OCI-LY3 (cell line): Measurements from ENCODE around the gene TNFRSF4.

Experiments
- H2AFZ ChIP-seq: fragments of 200-600, 300-600 bp; shearing (Covaris generic); 2 replicates; pipeline ENCODE4 v1.6.0; 2014; ENCODE audit warnings: antibody characterized with exemption, low read depth, low read length
- H3K27ac ChIP-seq: fragments of 200-600, 300-600 bp; sonication (generic); 2 replicates; pipeline ENCODE4 v1.5.1; 2014; ENCODE audit warnings: mild to moderate bottlenecking, low read length, moderate library complexity, mixed read lengths
- H3K27me3 ChIP-seq: fragments of 200-600, 300-600 bp; sonication (generic); 2 replicates; pipeline ENCODE4 v1.6.1; 2014; ENCODE audit warnings: low read depth, low read length, mixed read lengths
- H3K36me3 ChIP-seq: fragments of 200-600, 300-600 bp; sonication (generic); replicated peaks from 2 replicates; pipeline ENCODE3; 2014; ENCODE audit warnings: low read depth, low read length, mixed read lengths
- H3K4me1 ChIP-seq: fragments of 300-600, 200-600 bp; sonication (generic); 2 replicates; pipeline ENCODE4 v1.6.1; 2014; ENCODE audit warnings: low read length, mixed read lengths
- H3K4me2 ChIP-seq: fragments of 200-600, 300-600 bp; sonication (generic); 2 replicates; pipeline ENCODE4 v1.6.1; 2014; ENCODE audit warnings: low read length, mixed read lengths
- H3K4me3 ChIP-seq: fragments of 300-600, 200-600 bp; sonication (generic); 2 replicates; pipeline ENCODE4 v1.5.1; 2014; ENCODE audit warnings: antibody characterized with exemption, mild to moderate bottlenecking, low read length, moderate library complexity
- H3K79me2 ChIP-seq: fragments of 300-600, 200-600 bp; shearing (Covaris generic); 2 replicates; pipeline ENCODE4 v1.6.1; 2014; ENCODE audit warnings: mild to moderate bottlenecking, low read length, mixed read lengths
- H3K9ac ChIP-seq: fragments of 300-600, 200-600 bp; shearing (Covaris generic); 2 replicates; pipeline ENCODE4 v1.6.0; 2014; ENCODE audit warnings: mild to moderate bottlenecking, low read length, moderate library complexity
- H3K9me3 ChIP-seq: fragments of 200-600, 300-600 bp; shearing (Covaris generic); 2 replicates; pipeline ENCODE4 v1.6.1; 2014; ENCODE audit warnings: low read length, mixed read lengths; ENCODE audit not compliant: insufficient read depth
- H4K20me1 ChIP-seq: fragments of 200-600, 300-600 bp; sonication (generic); 2 replicates; pipeline ENCODE4 v1.6.1; 2016; ENCODE audit warnings: low read length, mixed read lengths; ENCODE audit not compliant: insufficient read depth
- EZH2phosphoT487 ChIP-seq: fragments of 200-600 bp; shearing (Covaris generic); IDR thresholded peaks from 2 replicates; pipeline ENCODE4 v1.6.1; 2018; ENCODE audit warnings: antibody characterized with exemption, mixed run types, low read depth
- TF ChIP-seq, protein P1 (sequence below): fragments of 200-600, 300-600 bp; sonication (generic); IDR thresholded peaks from 2 replicates; pipeline ENCODE4 v1.5.1; 2014; ENCODE audit warnings: antibody characterized with exemption, low read length, low read depth

TNFRSF4 gene

DNA sequence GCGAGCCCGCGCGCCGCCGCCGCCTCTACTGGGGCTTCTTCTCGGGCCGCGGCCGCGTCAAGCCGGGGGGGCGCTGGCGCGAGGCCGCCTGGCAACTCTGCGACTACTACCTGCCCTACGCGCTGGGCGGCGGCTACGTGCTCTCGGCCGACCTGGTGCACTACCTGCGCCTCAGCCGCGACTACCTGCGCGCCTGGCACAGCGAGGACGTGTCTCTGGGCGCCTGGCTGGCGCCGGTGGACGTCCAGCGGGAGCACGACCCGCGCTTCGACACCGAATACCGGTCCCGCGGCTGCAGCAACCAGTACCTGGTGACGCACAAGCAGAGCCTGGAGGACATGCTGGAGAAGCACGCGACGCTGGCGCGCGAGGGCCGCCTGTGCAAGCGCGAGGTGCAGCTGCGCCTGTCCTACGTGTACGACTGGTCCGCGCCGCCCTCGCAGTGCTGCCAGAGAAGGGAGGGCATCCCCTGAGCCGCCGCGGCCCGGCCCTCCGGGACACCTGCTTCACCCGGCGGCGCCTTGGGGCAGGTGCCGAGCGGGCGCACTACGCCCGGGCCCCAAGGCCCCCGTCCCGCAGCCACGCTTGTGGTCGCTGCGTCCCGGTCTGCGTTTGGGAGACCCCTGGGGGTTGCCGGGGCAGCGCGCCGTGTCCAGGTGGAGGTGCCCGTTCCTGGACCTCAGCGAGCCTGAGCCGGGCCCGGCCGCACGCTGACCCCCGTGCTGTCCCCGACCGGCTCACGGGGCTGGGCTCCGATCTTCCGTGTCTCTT is 19.0 kb upstream of the TNFRSF4 start:
- Histone ChIP-seq H3K79me2 (peaks cover 60% of the 10 kb centered on the region), H3K27ac (no peak overlapping the region), H3K36me3 (peaks cover 34% of the 10 kb centered on the region), H3K4me2 (peak overlapping the region; percentile 59), H3K4me1 (peaks cover 16% of the 10 kb centered on the region), H3K4me3 (peak overlapping the region; percentile 71), H4K20me1 (peaks cover 10% of the 10 kb centered on the region; the same call in 1 of the 2 replicates), H3K9ac (no peak overlapping the region), H3K9me3 (no peaks in the 10 kb centered on the region), H3K27me3 (no peaks in the 10 kb centered on the region), H2AFZ (no peak overlapping the region)
- TF ChIP-seq EZH2phosphoT487, result no peak
- TF ChIP-seq, protein P1, sequence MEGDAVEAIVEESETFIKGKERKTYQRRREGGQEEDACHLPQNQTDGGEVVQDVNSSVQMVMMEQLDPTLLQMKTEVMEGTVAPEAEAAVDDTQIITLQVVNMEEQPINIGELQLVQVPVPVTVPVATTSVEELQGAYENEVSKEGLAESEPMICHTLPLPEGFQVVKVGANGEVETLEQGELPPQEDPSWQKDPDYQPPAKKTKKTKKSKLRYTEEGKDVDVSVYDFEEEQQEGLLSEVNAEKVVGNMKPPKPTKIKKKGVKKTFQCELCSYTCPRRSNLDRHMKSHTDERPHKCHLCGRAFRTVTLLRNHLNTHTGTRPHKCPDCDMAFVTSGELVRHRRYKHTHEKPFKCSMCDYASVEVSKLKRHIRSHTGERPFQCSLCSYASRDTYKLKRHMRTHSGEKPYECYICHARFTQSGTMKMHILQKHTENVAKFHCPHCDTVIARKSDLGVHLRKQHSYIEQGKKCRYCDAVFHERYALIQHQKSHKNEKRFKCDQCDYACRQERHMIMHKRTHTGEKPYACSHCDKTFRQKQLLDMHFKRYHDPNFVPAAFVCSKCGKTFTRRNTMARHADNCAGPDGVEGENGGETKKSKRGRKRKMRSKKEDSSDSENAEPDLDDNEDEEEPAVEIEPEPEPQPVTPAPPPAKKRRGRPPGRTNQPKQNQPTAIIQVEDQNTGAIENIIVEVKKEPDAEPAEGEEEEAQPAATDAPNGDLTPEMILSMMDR, result no peak

DNA sequence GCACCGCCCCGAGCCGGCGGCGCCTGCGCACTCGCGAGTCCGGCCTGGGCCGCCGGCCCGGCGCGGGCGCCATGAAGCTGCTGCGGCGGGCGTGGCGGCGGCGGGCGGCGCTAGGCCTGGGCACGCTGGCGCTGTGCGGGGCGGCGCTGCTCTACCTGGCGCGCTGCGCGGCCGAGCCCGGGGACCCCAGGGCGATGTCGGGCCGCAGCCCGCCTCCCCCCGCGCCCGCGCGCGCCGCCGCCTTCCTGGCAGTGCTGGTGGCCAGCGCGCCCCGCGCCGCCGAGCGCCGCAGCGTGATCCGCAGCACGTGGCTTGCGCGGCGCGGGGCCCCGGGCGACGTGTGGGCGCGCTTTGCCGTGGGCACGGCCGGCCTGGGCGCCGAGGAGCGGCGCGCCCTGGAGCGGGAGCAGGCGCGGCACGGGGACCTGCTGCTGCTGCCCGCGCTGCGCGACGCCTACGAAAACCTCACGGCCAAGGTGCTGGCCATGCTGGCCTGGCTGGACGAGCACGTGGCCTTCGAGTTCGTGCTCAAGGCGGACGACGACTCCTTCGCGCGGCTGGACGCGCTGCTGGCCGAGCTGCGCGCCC is 18.3 kb upstream of the TNFRSF4 start, which contains the start of gene B3GALT6:
TSS of gene B3GALT6 (plus strand) at position 30 of the 588 bp plus-strand sequence. CDS start at position 72, 42 bp downstream.
- H3K27me3 ChIP-seq, result no peaks in the 10 kb centered on the region
- peaks cover 67% of the 10 kb centered on the region for H3K79me2 ChIP-seq
- peaks cover 16% of the 10 kb centered on the region for H3K4me1 ChIP-seq
- TF ChIP-seq, protein P1, result no peak
- TF ChIP-seq EZH2phosphoT487, result no peak
- peak within 1 kb of the TSS; percentile 96 for H3K4me3 ChIP-seq
- peak within 1 kb of the TSS; percentile 94 for H3K9ac ChIP-seq
- no peak within 1 kb of the TSS for H2AFZ ChIP-seq
- H3K9me3 ChIP-seq, result no peaks in the 10 kb centered on the region
- peak within 1 kb of the TSS; percentile 59 for H3K27ac ChIP-seq
- H3K4me2 ChIP-seq, result peak within 1 kb of the TSS; percentile 94
- H3K36me3 ChIP-seq, result peaks cover 40% of the 10 kb centered on the region
- peaks cover 10% of the 10 kb centered on the region; the same call in 1 of the 2 replicates for H4K20me1 ChIP-seq

DNA sequence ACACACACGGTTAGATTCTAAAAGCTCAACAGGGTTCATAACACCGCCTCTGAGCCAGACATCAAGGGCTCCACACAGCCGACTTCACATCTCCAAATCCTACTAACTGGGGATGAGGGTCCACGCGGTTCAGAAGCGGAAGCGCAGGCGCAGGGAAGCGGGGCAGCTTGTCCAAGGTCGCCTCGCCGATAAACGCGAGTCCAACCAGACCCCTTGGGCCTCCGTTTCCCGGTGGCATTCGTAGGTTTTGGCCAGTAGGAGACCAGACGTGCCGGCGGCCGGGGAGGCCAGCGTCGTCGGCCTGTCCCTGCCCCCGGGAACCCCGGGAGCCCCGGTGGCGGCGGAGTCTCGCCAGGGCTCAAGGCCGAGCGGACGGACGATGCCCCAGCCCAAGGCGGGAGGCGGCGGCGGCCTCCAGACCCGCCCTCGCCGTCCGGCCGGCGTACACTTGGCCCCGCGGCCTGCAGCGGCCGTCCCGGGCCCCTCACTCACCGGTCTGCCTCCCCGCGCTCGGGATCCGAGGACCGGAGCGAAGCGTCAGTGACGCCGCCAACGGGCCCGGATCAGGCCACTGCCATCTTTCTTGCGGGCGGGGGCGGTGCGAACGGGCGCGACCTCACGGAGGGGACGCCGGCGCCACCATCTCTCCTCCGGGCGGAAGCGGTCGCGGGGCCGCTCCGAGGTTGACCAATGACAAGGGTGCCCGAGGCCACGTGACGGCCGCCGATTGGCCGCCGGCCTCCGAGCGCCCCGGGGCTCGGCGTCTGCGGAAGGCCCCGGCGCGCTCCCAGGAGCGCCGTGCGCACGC is 17.7 kb upstream of the TNFRSF4 start, which contains the start of gene SDF4:
TSS of gene SDF4 (minus strand) at position 602 of the 808 bp plus-strand sequence. CDS start 3,229 bp downstream, outside the sequence.
- Histone ChIP-seq H3K79me2 (peaks cover 74% of the 10 kb centered on the region), H3K36me3 (peaks cover 43% of the 10 kb centered on the region), H3K9me3 (no peaks in the 10 kb centered on the region), H4K20me1 (peaks cover 10% of the 10 kb centered on the region; the same call in 1 of the 2 replicates), H3K27me3 (no peaks in the 10 kb centered on the region), H3K4me2 (peak within 1 kb of the TSS; percentile 94), H3K4me1 (peaks cover 16% of the 10 kb centered on the region), H3K9ac (peak within 1 kb of the TSS; percentile 94), H2AFZ (no peak within 1 kb of the TSS), H3K4me3 (peak within 1 kb of the TSS; percentile 96), H3K27ac (peak within 1 kb of the TSS; percentile 59)
- TF ChIP-seq, protein P1, result no peak
- TF ChIP-seq EZH2phosphoT487, result no peak
